Kidney epithelial cell (primary cell): ENCODE results near the gene KRTAP10-5. TPM values are rescaled to one million over a fixed set of nuclear protein-coding genes. Genes with fewer than 3 reads are reported as not detected.
"Not testable (repeated sequence)": the region's sequence is repeated elsewhere in the genome, so short reads cannot be mapped to it uniquely, and the experiment has no call there.

ENCODE experiments used
- DNase-seq: peaks from one replicate; pipeline ENCODE4 v3.0.0-alpha.2; 2010; ENCODE audit warnings: low read depth
- H3K27me3 ChIP-seq: 2 replicates; pipeline ENCODE4 v1.6.0; 2011; ENCODE audit warnings: low read length; ENCODE audit not compliant: control insufficient read depth, insufficient read depth
- H3K36me3 ChIP-seq: 2 replicates; pipeline ENCODE4 v1.5.1; 2011; ENCODE audit warnings: low read length; ENCODE audit not compliant: control insufficient read depth, insufficient read depth
- H3K4me3 ChIP-seq: 2 replicates; pipeline ENCODE4 v1.5.1; 2011; ENCODE audit warnings: low read depth, mild to moderate bottlenecking, control low read depth, low read length
- CTCF ChIP-seq: IDR thresholded peaks from 2 replicates; pipeline ENCODE4 v1.5.1; 2011; ENCODE audit warnings: mild to moderate bottlenecking, moderate library complexity, low read length, control low read depth, inconsistent platforms; ENCODE audit not compliant: insufficient read depth, poor library complexity, severe bottlenecking
- total RNA-seq: library from RNA; depleted of rRNA; stranded (reverse); fragments of >200 nt; gene quantifications from 2 replicates; pipeline ENCODE4 v1.2.3, GENCODE V29; 2015

The KRTAP10-5 gene
- total RNA-seq, 1 donor from 2014 or later, result not detected

- H3K36me3 ChIP-seq, result no peaks in the 10 kb centered on the region
- no peaks in the 10 kb centered on the region for H3K27me3 ChIP-seq
- no peak overlapping the region for H3K4me3 ChIP-seq
- TF ChIP-seq CTCF, result no peak
- no peak for DNase-seq
These were observed 5.7 kb downstream of the KRTAP10-5 start for GRCh38 chr21:44574457-44575306.

- not testable (repeated sequence) for H3K36me3 ChIP-seq, H3K27me3 ChIP-seq, DNase-seq, H3K4me3 ChIP-seq
These were observed 6.6 kb downstream of the KRTAP10-5 start, which contains the start of gene KRTAP10-4 for GRCh38 chr21:44573630-44574456. TSS of gene KRTAP10-4 (plus strand) at chr21:44573729. CDS start at chr21:44573759, 30 bp downstream.

GRCh38 chr21:44572959-44573583 is 7.3 kb downstream of the KRTAP10-5 start:
- Histone ChIP-seq H3K4me3 (no peak overlapping the region), H3K36me3 (no peaks in the 10 kb centered on the region), H3K27me3 (no peaks in the 10 kb centered on the region)
- DNase-seq, result no peak
- TF ChIP-seq CTCF, result no peak

- no peak for TF ChIP-seq CTCF
- Histone ChIP-seq H3K27me3 (no peaks in the 10 kb centered on the region), H3K4me3 (no peak overlapping the region), H3K36me3 (no peaks in the 10 kb centered on the region)
- DNase-seq, result no peak
These were observed 8.3 kb downstream of the KRTAP10-5 start for GRCh38 chr21:44571844-44572782.

- no peak overlapping the region for H3K4me3 ChIP-seq
- DNase-seq, result no peak
- H3K36me3 ChIP-seq, result no peaks in the 10 kb centered on the region
- no peak for TF ChIP-seq CTCF
- H3K27me3 ChIP-seq, result no peaks in the 10 kb centered on the region
These were observed 9.1 kb downstream of the KRTAP10-5 start for GRCh38 chr21:44571296-44571695.
